Gastrocnemius medialis (tissue), 4 donors: ENCODE results near the gene SLC12A7.

Experiments used
- CTCF ChIP-seq, 5 experiments: fragments of 450-650 bp in 3 of 5; fragments of 200-600 bp in 2 of 5; sonication (generic) in 2 of 5; IDR thresholded peaks in 4 of 5; conservative IDR thresholded peaks in 1 of 5; 1 replicate in 4 of 5; 2 replicates in 1 of 5; pipeline ENCODE4 v1.5.1; 2016 to 2019; ENCODE audit warnings: antibody characterized with exemption in 5 of 5, mild to moderate bottlenecking in 3 of 5, moderate library complexity in 3 of 5
- POLR2A ChIP-seq, 2 donors: fragments of 450-650 bp; IDR thresholded peaks; one replicate each; pipeline ENCODE4 v1.6.1; 2017; ENCODE audit warnings: antibody characterized with exemption in 2 of 2, mild to moderate bottlenecking in 2 of 2, moderate library complexity in 2 of 2

GRCh38 chr5:1152156-1152555 is 40.3 kb upstream of the SLC12A7 start:
- TF ChIP-seq CTCF (IDR thresholded peaks at IDR 0.05 in 4 of 5, conservative IDR thresholded peaks at IDR 0.05 in 1 of 5) (no peak), POLR2A (IDR thresholded peaks at IDR 0.05) (no peak)
